Stimulated activated CD4-positive, alpha-beta T cell treated with anti-CD3 and anti-CD28 coated beads, Interleukin-12 subunit alpha, Interleukin-12 subunit beta, amount 100 ng/mL, for 48 hours (primary cell): ENCODE measurements around the gene NEU2.
A peak's percentile ranks its signal among the peaks of the same experiment; 100 is the strongest.

Experiments
- DNase-seq, 3 donors: peaks; one replicate each; pipeline ENCODE4 v3.0.0-alpha.2; 2020; ENCODE audit warnings: low read depth in 2 of 3, low spot score in 1 of 3

The NEU2 gene

GRCh38 chr2:233075966-233076339 is 43.5 kb downstream of the NEU2 start:
- DNase-seq, result no peak

DNA sequence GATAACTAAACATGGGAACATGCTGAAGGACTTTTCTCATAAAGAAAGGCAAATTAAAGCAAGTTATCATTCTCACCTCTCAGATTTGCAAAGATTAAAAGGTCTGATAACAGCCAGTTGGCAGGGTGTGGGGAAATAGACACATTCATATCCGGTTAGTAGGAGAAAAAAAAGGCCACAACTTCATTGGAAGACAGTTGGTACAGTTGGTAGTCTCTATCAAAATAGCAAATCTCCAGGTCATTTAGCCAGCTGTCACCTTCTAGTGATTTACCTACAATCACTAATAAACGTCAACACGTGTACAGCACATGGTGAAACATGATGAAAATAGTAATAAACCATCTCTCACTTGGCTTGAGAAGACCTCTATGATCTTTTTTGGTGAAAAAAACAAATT is 44.3 kb downstream of the NEU2 start:
- DNase-seq, result no peak

DNA sequence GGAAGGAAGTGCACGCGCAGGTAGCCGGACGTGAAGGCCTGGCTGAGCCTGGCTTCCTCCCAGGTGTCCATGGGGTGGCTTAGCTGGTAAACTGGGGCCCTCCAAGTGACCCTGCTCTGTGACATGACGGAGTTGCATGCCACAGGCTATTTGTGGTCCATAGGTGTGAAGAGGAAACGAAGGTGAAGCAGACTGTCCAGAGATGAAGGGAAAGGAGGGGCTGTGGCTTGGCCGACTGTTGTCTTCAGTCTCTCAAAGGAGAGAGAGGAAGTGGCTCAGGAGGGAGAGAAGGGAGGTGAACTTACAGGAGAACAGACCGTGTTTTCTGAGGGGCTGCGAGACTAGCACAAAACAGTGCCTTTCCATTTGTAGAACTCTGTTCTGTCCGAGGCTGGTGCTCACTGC is 47.0 kb downstream of the NEU2 start:
- no peak for DNase-seq

- DNase-seq, result no peak
Observed at GRCh38 chr2:233079953-233080835, 47.7 kb downstream of the NEU2 start.

DNA sequence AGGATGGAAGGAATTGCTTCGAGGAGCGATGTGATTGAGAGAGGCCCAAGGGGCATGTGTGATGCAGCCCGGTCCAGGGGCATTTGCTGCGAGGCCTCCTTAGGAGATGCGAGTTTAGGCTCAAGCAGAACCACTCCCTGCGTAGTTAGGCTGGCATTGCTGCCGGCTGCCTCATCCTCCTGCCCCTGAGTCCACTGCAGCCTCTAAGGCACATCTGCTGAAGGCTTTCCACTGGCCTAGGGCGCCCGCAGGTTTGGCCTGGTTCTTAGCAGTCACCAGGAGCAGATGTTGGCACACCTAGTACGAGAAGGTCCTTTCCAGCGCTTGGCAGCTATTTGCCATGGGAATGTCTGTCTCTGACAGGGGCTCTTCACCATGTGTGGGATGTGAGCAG is 48.4 kb downstream of the NEU2 start:
- DNase-seq, result no peak

- peak in 1 of 3 donors; percentile 65 for DNase-seq
Observed at GRCh38 chr2:233081232-233081730, 48.8 kb downstream of the NEU2 start.

GRCh38 chr2:233081731-233082221 is 49.3 kb downstream of the NEU2 start:
- DNase-seq, result no peak

GRCh38 chr2:233082222-233082930 is 49.9 kb downstream of the NEU2 start:
- DNase-seq, result no peak

GRCh38 chr2:233082931-233083755 is 50.7 kb downstream of the NEU2 start:
- no peak for DNase-seq

GRCh38 chr2:233083782-233084181 is 51.3 kb downstream of the NEU2 start:
- DNase-seq, result no peak

- DNase-seq, result no peak
Observed at GRCh38 chr2:233084488-233084887, 52.0 kb downstream of the NEU2 start.
